Fibroblast of pulmonary artery (primary cell): ENCODE results near the gene ANKRD33.

Experiments
- DNase-seq: peaks from one replicate; pipeline ENCODE4 v3.0.0-alpha.2; 2010; ENCODE audit warnings: low read depth
- H3K4me3 ChIP-seq: replicated peaks from 2 replicates; pipeline ENCODE4 v1.5.1; 2011; ENCODE audit warnings: low read depth, mild to moderate bottlenecking, control low read depth, low read length, moderate library complexity
- TF ChIP-seq, protein P1 (sequence below): IDR thresholded peaks from 2 replicates; pipeline ENCODE4 v1.5.1; 2011; ENCODE audit warnings: mild to moderate bottlenecking, control low read depth, low read length, inconsistent platforms; ENCODE audit errors: missing control alignments

Gene ANKRD33

GRCh38 chr12:51887476-51888315 lies at the start of gene ANKRD33:
TSS of gene ANKRD33 (plus strand) at chr12:51888103. CDS start at chr12:51888187, 84 bp downstream.
- no peak for DNase-seq
- TF ChIP-seq, protein P1, sequence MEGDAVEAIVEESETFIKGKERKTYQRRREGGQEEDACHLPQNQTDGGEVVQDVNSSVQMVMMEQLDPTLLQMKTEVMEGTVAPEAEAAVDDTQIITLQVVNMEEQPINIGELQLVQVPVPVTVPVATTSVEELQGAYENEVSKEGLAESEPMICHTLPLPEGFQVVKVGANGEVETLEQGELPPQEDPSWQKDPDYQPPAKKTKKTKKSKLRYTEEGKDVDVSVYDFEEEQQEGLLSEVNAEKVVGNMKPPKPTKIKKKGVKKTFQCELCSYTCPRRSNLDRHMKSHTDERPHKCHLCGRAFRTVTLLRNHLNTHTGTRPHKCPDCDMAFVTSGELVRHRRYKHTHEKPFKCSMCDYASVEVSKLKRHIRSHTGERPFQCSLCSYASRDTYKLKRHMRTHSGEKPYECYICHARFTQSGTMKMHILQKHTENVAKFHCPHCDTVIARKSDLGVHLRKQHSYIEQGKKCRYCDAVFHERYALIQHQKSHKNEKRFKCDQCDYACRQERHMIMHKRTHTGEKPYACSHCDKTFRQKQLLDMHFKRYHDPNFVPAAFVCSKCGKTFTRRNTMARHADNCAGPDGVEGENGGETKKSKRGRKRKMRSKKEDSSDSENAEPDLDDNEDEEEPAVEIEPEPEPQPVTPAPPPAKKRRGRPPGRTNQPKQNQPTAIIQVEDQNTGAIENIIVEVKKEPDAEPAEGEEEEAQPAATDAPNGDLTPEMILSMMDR, result no peak
- no peak within 1 kb of the TSS for H3K4me3 ChIP-seq

- TF ChIP-seq, protein P1, result no peak
- H3K4me3 ChIP-seq, result no peak overlapping the region
- no peak for DNase-seq
Observed at GRCh38 chr12:51838762-51839161, 49.1 kb upstream of the ANKRD33 start.

DNA sequence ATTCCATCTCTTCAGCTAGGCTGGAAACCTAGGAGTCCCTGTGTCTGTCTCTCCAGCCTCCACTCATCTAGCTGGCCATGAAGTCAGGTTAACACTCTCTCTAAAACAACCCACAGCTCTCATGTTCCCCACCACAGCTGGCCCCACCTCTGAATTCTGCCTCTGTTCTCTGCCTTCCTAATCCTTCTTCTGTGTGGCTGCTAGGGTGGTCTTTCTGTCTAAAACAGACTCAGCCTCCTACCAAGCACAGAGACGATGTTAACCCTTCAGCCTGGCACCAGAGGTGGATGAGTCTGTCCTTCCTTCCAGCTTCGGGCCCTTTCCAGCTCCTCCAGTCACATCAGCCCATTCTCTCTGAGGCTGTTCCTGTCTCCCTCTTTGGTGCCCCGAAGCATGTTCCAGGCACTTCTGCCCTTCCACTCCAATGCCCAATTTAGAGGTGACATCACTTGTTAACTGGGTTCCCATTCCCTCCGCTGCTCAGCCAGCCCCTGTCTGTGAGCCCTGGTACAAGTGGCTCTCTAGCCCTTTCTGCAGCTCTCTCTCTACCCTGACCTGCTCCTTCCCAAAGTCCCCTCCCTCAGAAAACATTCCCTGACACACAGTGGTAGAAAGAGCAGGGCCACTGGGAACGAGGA lies 48.5 kb upstream of the ANKRD33 start:
- DNase-seq, result no peak
- no peak overlapping the region for H3K4me3 ChIP-seq
- TF ChIP-seq, protein P1, result no peak

DNA sequence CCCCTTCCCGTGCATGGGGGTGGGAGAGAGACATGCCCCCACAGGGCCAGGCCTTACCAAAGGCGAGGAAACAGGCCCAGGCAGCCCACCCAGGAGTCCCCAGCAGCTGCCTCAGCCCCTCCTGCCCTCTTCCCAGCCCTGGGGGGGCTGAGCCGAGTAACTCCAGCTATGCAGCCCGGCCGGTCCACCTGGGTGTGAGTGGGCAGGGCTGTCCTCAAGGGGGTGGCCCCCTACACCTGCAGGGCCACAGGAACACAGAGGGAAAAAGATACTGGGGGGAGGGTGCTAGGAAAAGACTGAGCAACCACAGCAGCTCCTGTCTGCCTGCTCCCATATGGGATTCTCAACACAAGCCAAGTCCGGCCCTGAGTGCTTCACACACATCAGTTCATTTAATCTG lies 46.9 kb upstream of the ANKRD33 start:
- TF ChIP-seq, protein P1, result no peak
- no peak for DNase-seq
- H3K4me3 ChIP-seq, result no peak overlapping the region

DNA sequence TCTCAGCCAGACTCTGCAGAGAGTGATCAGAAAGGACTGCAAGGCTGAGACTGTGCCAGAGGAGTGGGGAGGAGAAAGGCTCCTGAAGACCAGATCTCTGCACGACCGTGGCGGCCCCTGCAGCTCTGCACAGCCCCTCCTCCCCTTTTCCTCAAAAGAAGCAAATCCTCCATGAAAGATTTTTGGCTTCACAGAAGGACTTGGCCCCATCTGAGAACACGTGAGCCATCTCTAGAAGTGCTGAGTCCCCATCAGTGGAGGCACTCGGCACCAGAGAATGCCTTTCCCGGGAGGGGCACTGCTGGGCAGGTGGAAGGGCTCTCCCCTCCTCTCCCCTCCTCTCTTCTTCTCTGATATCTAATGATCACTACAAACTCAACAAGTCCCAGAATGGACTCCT lies 46.2 kb upstream of the ANKRD33 start:
- TF ChIP-seq, protein P1, result no peak
- DNase-seq, result no peak
- no peak overlapping the region for H3K4me3 ChIP-seq

DNA sequence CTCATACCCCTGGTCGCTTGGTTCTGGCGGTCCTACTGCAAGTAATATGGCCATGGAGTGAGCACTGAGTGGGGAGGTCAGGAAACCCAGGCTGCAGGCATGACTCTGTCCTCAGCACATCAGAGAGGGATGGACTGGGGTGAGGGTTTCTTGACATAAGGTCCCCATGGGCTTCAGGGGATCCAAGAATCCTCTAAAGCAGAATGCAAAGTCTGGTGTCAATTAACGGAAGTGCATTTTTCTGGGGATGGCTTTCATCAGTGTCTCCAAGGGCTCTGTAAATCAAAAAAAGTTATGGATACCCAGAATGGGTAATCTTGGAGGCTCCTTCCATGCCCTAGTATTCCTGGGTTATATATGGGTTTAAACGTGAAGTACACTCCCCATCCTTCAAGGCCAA lies 43.0 kb upstream of the ANKRD33 start:
- TF ChIP-seq, protein P1, result no peak
- H3K4me3 ChIP-seq, result no peak overlapping the region
- no peak for DNase-seq
